Lung microvascular endothelial cell (primary cell): ENCODE measurements around the gene TBRG4. TPM values are rescaled to one million over a fixed set of nuclear protein-coding genes. Genes with fewer than 3 reads are reported as not detected.

Experiments used
- DNase-seq, 2 donors: peaks; one replicate each; pipeline versions ENCODE4 v3.0.0 to v3.0.0-alpha.2; 2010; ENCODE audit warnings: low read depth in 2 of 2
- total RNA-seq: library from RNA; depleted of rRNA; stranded (reverse); fragments of >200 nt; gene quantifications from 2 replicates; pipeline ENCODE4 v1.2.1, GENCODE V29; 2014

The TBRG4 gene
- total RNA-seq, 1 donor from 2014 or later: 46.8 TPM

GRCh38 chr7:45092100-45092930 is 19.2 kb downstream of the TBRG4 start:
- DNase-seq: no peak

DNA sequence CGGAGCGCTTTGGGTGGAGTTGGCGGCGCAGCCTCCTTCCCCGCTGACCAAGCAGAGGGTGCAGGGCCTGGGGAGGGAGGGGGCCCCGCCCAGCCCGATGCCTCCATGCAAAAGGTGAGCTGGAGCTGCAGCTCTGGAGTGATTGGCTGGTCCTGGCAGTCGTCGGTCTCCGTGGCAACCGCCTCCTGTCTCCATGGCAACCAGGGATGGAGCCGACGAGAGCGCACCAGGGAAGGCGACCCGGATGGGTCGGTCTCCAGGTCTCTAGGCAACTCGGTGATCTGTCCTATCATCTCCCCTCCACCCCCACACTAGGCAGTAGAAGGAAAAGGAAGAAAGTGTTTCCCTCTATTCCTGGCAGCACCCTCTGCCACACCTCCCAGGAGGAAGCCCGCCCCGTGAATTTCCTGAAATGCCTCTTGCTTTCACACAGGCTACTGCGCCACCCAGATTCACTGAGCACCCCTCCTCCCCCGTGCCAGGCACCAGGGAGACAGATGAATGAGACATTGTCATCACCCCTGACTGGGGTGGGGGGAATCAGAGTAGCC is 22.1 kb downstream of the TBRG4 start:
- DNase-seq: peak in 1 of 2 donors; percentile 66

DNA sequence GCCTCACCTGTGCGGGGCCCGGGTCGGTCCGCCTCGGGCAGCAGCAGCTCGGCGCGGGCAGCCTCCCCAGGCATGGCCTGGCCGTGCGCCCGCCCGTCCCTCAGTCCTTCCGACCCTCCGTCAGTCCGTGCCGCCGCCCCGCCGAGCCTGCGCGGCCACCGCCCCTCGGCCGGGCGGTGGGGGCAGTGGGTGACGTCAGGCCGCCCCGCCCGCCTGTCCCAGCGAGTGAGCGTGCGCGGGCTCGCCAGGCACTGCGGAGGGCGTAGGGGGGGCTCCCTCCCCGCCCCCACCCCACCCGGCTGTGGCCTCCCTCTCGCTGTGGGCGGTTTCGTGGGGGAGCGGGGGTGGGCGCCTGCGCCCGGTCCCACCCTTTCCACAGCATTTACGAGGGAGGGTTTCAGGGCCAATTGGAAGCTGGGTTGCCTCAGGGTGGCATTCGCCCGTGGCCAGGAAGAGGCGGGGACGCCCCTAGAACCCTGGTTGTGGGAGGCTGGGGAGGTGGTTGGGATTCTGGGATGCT is 22.6 kb downstream of the TBRG4 start, which contains the start of gene NACAD:
TSS of gene NACAD (minus strand) at position 149 of the 520 bp plus-strand sequence. CDS start at position 74, 75 bp downstream.
- DNase-seq: peak in 1 of 2 donors; percentile 57

DNA sequence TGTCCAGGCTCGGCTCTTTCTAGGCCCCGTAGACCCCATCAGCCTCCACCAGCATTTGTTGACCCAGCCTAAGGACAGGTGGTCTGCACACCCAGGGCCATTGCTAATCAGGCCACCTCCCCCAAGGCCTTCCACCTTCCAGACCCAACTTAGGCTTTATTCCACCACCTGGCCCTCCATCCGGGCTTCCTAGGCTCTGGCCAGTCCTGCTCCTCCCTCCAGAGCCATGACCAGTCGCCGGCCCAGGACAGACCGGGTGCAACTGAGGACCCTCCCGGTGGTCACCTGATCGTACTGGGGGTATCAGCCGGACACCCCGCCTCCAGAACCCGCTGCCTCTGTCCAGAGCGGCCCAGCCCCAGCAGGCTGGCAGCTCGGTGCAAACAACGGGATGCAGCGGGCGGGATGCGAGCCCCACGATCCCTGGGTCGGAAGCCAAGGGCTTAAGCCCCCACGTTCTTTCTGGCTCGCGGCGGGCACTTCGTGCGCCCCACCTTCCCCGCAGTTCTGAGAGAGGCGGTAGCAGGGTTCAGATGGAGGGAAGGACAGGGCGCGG is 23.3 kb downstream of the TBRG4 start:
- DNase-seq: no peak

- DNase-seq: no peak
Observed at GRCh38 chr7:45087301-45088145, 24.0 kb downstream of the TBRG4 start.

DNA sequence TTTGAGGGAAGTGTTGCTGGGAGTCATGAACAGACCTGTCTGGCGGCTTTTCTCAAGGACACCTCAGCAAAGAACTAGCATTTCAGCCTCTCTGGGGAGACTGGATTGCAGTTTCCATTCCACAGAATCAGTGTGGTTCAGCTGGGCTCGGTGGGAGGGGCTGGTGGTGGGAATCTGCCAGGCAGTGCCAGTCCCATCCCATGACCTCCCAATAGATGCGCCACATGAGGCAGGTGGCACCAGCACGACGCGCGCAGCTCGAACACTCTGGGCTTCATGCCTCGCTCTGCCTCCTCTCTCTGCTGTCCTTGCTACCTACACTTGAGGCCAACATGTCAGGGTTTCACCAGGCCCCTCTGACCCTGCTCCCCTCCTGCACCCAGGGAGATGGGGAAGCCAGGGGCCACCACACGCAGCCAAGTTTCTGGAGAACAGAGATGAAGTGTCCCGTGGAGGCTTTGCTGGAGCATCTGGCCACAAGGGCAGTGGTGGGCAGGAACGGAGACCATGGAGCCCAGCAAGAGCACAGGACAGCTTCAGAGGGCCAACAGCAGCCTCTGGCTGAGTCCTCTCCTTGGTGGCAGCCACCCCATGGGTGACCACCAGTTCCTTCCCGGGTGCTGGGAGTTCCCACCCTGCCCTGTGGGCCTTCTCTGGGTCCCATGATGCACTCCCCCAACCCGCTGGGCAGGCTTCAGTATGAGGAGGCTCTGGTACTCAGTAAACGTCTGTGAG is 25.0 kb downstream of the TBRG4 start:
- DNase-seq: no peak

- DNase-seq: no peak
Observed at GRCh38 chr7:45085619-45086200, 25.8 kb downstream of the TBRG4 start.

- DNase-seq: no peak
Observed at GRCh38 chr7:45084901-45085618, 26.4 kb downstream of the TBRG4 start.

DNA sequence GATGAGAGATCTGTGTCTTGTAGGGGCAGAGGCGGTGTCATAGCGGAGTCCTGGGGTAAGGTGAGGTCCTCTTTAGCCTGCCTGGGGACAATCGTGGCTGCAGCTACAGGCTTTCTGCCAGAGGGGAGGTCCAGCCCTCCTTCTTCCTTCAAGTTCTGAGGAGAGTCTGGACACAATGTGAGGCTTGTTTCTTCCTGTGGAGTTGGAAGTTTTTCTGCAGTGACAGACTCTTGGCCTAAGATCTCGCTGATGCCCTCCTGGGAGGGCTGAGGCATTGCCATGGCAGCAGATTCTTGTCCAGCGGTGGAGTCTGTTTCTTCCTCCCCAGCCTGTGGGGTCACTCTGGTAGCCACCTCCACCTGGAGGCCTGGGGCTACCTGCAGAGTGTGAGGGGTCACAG is 27.2 kb downstream of the TBRG4 start:
- DNase-seq: no peak

DNA sequence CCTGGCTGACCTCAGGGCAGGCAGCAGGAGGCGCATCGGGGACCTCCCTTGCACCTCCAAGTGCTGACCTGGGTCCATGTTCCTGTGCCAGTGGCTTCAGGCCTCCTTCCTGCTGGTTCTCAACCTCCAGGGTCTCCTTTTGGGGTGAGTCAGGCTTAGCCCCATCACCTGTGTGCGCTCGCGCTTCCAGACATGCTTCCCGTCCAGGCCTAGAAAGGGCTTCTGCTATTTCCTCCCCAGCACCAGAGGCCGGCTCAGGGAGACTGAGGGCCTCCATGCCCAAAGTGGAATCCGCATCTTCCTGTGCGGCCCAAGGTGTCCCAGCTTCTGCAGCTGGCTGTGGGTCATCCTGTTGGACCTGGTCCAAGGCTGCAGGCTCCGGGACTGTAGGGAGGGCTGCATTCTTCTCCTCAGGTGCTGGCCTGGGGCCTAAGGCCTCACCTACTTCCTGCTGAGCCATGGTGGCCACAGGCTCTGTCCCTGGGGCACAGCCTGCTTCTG is 28.6 kb downstream of the TBRG4 start:
- no peak for DNase-seq

DNA sequence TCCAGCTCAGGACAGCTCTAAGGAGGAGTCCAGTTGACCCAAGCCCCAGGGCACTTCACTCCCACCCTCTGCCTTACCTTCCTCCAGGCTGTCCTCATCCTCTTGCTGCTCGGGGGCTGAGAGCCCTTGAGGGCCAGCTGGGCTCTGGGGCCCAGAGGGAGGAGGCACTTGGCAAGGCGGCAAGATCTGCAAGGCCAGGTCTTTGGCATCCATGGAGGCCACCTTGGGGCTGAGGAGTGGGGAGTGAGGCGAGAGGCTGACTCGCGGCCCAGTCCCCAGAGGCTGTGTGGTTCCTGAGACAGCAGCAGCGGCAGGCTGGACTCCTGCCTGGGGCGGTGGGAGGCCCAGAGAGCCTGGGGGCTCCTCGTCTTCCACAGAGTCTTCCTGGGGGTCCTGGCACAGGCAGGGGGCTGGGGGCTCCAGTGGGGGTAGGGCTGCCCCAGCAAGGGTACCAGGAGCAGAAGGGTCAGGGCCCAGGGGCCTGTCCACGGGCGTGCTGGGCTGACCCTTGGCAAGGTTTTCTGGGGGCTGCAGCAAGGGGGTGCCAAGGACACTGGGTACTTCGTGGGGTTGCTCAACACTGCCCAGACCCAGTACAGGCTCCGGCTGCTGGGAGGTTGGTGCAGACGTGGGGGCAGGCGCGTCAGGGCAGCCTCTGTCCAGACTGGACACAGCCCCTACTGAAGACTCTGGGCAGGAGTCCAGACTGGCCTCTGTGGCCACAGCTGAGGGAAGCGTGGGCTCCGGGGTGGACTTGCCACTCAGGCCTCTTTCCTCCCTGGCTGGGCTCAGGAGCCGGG is 29.3 kb downstream of the TBRG4 start:
- DNase-seq: no peak

GRCh38 chr7:45081670-45081974 is 29.9 kb downstream of the TBRG4 start:
- no peak for DNase-seq

GRCh38 chr7:45080958-45081669 is 30.4 kb downstream of the TBRG4 start:
- DNase-seq: no peak

- DNase-seq: no peak
Observed at GRCh38 chr7:45080265-45080957, 31.1 kb downstream of the TBRG4 start.

- DNase-seq: no peak
Observed at GRCh38 chr7:45078125-45078681, 33.3 kb downstream of the TBRG4 start.

DNA sequence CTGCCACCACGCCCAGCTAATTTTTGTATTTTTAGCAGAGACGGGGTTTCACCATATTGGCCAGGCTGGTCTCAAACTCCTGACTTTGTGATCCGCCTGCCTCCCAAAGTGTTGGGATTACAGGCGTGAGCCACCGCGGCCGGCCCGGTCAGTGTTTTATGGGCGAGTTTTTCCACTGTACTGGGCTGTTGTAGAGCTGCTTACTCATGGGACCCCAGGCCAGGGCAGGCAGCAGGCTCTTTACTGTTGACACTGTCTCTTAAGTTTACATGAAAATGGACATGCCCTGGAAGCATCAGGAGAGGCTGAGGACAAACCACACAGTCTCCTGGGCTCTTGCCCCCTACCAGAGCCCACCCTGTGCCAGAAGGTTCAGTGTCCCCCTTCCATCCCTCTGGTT is 33.9 kb downstream of the TBRG4 start:
- no peak for DNase-seq

DNA sequence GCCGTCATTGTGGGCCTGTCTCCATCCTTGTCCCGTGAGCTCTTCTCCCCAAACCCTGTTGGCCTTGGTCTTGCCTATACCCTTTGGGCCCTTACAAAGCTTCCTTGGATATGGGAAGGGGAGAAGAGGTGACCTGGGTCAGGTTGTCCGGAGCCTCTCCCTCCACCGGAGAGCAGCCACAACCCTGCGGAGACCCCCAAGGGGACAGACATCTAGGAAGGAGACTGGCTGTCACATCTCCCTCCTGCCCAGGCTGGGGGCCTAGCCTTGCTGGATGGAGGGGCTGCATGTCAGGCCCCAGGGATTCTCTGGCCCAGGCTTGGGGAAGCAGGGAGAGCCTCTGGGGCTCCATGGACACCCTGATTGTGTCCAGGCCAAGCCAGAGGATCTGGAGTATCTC is 34.6 kb downstream of the TBRG4 start:
- DNase-seq: no peak
